ENCODE data around the gene FBXO31. TPM values are rescaled to one million over a fixed set of nuclear protein-coding genes. Genes with fewer than 3 reads are reported as not detected.

FBXO31 gene
- total and polyA plus RNA-seq, 2 of the 13 experiments (the other 11 are each of a cell fraction or from before 2014, with no cell fraction given): 92.4 to 101 TPM

- no peak for ATAC-seq
- H3K4me3 ChIP-seq (replicated peaks in 1 of 3; ENCODE audit: insufficient read depth in 1 of 3, low read depth in 2 of 3, low read length in 3 of 3): no peak overlapping the region
- H3K9ac ChIP-seq (ENCODE audit: insufficient read depth, low read depth, low read length): no peak overlapping the region
- no peak overlapping the region for H3K27ac ChIP-seq (ENCODE audit: extremely low read length, insufficient read depth, low read length)
- TF ChIP-seq MAFK (conservative IDR thresholded peaks at IDR 0.05 in 1 of 2, IDR thresholded peaks at IDR 0.05 in 1 of 2; ENCODE audit: low read length in 2 of 2) (0 out of 4 replicates have a peak, but pooled peaks of 1 of the 2 experiments have one; percentile 6), THAP7 (CRISPR knock-in tag; IDR thresholded peaks at IDR 0.05) (no peak), ZNF773 (CRISPR knock-in tag; IDR thresholded peaks at IDR 0.05; ENCODE audit: borderline replicate concordance) (no peak)
- POLR2A ChIA-PET: no interaction called here
- H3K27me3 ChIP-seq (ENCODE audit: control insufficient read depth in 1 of 2, insufficient read depth in 2 of 2, low read length in 2 of 2): no peaks in the 10 kb centered on the region
- in situ Hi-C loops (cut with HindIII; ENCODE audit: extremely low pct_ligation_motif_present, low pct_unique_long_range_greater_than_20kb) (no loop called here), intact Hi-C loops (cut with micrococcal nuclease; ENCODE audit: unreplicated experiment) (no loop called here)
- H3K36me3 ChIP-seq (replicated peaks in 1 of 2; ENCODE audit: control insufficient read depth in 1 of 2, insufficient read depth in 2 of 2, low read length in 2 of 2): peaks cover 53 to 77% of the 10 kb centered on the region in 2 experiments
- CTCF ChIA-PET (ENCODE audit: low intra/inter-chr PET ratio, low total read pairs): no interaction called here
- H3K9me3 ChIP-seq (ENCODE audit: low read length): no peaks in the 10 kb centered on the region
- no peaks in the 10 kb centered on the region for H3K79me2 ChIP-seq (ENCODE audit: insufficient read depth, low read length)
- no peak overlapping the region for H2AFZ ChIP-seq (ENCODE audit: low read length)
- WGBS (ENCODE audit: low lambda C conversion rate): 96% methylated on average over 18 of the region's 18 CpGs
- FAIRE-seq: no peak
- no peak overlapping the region for H3K4me2 ChIP-seq (ENCODE audit: low read depth, low read length)
- no peaks in the 10 kb centered on the region; the same call in 1 of the 2 replicates for H4K20me1 ChIP-seq (ENCODE audit: insufficient read depth, low read length)
- no peaks in the 10 kb centered on the region for H3K4me1 ChIP-seq (ENCODE audit: insufficient read depth, low read length)
- DNase-seq (ENCODE audit: low spot score): no peak
- BruUV-seq (replicated peaks): no TSS peak
Measured at GRCh38 chr16:87418216-87418615, 34.6 kb upstream of the FBXO31 start.

- CTCF ChIA-PET (ENCODE audit: low intra/inter-chr PET ratio, low total read pairs): no interaction called here
- TF ChIP-seq AGO2 (optimal IDR thresholded peaks at IDR 0.05; ENCODE audit: low read depth, low read length): peak; percentile 72
- TF ChIP-seq ZNF543 (CRISPR knock-in tag; IDR thresholded peaks at IDR 0.05): no peak
- Histone ChIP-seq H3K27me3 (ENCODE audit: control insufficient read depth in 1 of 2, insufficient read depth in 2 of 2, low read length in 2 of 2) (no peaks in the 10 kb centered on the region), H3K4me1 (ENCODE audit: insufficient read depth, low read length) (no peaks in the 10 kb centered on the region), H3K27ac (ENCODE audit: extremely low read length, insufficient read depth, low read length) (no peak overlapping the region), H3K9ac (ENCODE audit: insufficient read depth, low read depth, low read length) (no peak overlapping the region), H3K79me2 (ENCODE audit: insufficient read depth, low read length) (no peaks in the 10 kb centered on the region), H3K36me3 (replicated peaks in 1 of 2; ENCODE audit: control insufficient read depth in 1 of 2, insufficient read depth in 2 of 2, low read length in 2 of 2) (peaks cover 56 to 78% of the 10 kb centered on the region in 2 experiments), H3K4me3 (replicated peaks in 1 of 3; ENCODE audit: insufficient read depth in 1 of 3, low read depth in 2 of 3, low read length in 3 of 3) (no peak overlapping the region), H2AFZ (ENCODE audit: low read length) (no peak overlapping the region), H3K9me3 (ENCODE audit: low read length) (no peaks in the 10 kb centered on the region), H4K20me1 (ENCODE audit: insufficient read depth, low read length) (no peaks in the 10 kb centered on the region; the same call in 1 of the 2 replicates), H3K4me2 (ENCODE audit: low read depth, low read length) (no peak overlapping the region)
- WGBS (ENCODE audit: low lambda C conversion rate): 100% methylated on average over 2 of the region's 13 CpGs
- ATAC-seq (peak; percentile 35; the same call in 2 of the 3 replicates), DNase-seq (ENCODE audit: low spot score) (no peak), FAIRE-seq (no peak)
- in situ Hi-C loops (cut with HindIII; ENCODE audit: extremely low pct_ligation_motif_present, low pct_unique_long_range_greater_than_20kb) (no loop called here), intact Hi-C loops (cut with micrococcal nuclease; ENCODE audit: unreplicated experiment) (no loop called here)
- no TSS peak for BruUV-seq (replicated peaks)
- POLR2A ChIA-PET: no interaction called here
Measured at GRCh38 chr16:87417528-87417910, 33.9 kb upstream of the FBXO31 start.

Measured in HepG2 (cell line).